HL-60/S4 treated with phorbol 12-myristate 13-acetate at 8.2 ng/mL for 4 days and 3 days (cell line): ENCODE results near the gene MYO18A.

Source experiments
- in situ Hi-C: fragments of 300-500 bp; cut with MboI; formaldehyde crosslinking; loops from 2 replicates; pipeline ENCODE4 v1.15.0; 2022; ENCODE audit warnings: low sequenced_read_pairs

The MYO18A gene

DNA sequence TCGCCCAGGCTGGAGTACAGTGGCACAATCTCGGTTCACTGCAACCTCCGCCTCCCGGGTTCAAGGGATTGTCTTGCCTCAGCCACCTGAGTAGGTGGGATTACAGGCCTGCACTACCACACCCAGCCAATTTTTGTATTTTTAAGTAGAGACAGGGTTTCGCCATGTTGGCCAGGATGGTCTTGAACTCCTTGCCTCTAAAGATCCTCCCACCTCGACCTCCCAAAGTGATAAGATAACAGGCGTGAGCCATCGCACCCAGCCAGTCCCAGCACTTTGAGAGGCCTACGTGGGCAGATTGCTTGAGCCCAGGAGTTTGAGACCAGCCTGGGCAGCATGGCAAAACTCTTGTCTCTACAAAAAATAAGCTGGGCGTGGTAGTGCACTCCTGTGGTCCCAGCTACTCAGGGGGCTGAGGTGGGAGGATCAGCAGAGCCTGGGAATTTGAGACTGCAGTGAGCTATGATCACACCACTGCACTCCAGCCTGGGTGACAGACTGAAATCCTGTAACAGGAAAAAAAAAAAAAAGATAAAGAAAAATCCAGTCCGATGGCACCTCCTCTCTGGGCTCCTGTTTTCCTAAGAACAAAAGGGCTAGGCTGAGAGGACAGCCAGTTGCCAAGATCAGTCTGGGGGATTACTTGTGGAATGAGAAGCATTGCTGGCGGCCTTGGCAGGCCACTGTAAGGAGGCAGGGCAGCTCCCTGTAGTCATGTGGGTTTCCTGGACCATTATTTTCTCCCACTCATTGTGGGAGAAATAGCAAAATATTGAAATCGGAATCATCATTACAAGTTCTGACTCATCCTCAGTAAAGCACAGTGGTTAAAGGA is 140.2 kb downstream of the MYO18A start:
- in situ Hi-C loops: no loop called here

DNA sequence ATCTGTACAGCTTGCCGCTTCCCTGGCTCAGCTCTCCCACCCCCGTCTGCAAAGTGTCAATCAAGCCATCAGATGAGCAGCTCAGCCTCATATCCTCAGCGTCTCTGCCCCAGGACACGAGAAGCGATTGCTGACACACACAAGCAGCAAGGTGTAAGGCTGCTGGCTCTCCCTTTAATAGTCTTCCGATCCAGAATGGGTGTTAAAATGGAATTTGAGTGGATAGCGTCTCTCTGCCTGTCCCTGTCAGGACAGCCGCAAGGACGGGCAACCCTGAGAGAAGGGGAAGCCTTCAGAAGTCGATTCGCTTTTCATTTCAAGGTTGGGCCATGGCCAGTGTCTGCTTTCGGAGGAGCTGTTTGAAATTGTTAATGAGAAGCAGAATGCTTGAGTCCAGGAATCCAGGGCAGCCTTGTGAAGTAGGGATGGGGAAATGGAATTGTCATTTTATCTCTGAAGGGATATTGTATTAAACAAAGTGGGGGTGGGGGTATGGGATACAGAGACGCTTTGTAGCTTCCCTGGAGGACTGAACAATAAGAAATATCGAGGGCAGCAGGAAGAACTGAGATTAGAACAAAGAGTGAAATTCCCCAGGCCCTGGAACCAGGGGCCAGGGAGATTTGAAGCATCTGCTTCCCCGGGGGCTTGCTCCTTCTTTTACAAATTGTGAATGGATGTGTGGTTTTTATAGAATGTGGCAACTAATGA is 142.0 kb downstream of the MYO18A start:
- in situ Hi-C loops: no loop called here

DNA sequence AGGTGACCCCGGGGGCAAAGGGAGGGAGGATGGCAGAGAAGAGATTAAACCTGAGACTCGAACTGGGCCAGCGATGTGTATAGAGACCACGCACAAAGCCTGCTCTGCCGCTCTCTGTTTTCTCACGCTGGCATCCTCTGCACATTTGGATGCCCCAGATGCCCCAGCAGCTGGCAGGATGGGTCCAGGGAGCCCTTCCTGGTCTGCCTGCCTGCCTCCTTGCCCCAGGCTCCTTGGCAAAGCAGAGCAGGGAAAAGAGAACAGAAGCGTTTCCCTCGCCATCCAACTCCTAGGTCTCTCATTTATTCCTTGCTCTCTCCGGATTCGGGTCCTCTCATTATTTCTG is 142.5 kb downstream of the MYO18A start:
- in situ Hi-C loops: no loop called here

- in situ Hi-C loops: no loop called here
Observed at GRCh38 chr17:29036584-29036983, 143.6 kb downstream of the MYO18A start.

DNA sequence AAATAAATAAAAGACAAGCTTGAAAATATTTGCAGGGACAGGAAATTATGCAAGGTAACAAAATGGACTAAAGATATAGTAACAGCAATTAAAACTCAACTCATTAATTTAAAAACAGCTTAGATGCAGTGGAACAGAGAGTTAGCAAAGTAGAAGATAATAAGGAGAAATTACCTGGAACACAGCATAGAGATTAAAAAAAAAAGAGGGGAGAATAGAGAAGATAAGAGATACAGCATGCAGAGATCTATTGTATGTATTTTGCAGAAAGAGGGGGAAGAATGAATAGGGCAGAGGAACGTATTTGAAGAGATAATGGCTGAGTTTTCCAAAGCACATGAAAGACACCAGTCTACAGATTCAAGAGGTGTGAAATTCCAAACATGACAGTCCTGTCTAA is 145.7 kb downstream of the MYO18A start:
- in situ Hi-C loops: no loop called here

DNA sequence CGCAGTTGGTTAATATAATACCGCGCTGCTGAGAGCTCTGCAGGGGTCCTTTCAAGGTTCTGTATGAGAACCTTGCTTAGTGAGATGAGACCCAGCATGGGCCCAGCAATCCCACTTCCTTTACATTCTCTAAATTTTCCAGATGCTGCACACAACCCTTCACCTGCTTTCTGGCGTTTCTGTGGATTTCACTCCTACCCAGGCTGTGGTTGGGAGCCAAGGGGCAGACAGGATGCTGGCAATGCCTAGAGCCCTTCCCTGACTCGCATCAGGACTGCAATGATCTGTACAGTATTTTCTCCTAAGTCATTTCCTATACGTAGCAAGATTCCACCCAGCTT is 147.4 kb downstream of the MYO18A start:
- in situ Hi-C loops: no loop called here

- in situ Hi-C loops: no loop called here
Observed at GRCh38 chr17:29032013-29032856, 148.0 kb downstream of the MYO18A start.

DNA sequence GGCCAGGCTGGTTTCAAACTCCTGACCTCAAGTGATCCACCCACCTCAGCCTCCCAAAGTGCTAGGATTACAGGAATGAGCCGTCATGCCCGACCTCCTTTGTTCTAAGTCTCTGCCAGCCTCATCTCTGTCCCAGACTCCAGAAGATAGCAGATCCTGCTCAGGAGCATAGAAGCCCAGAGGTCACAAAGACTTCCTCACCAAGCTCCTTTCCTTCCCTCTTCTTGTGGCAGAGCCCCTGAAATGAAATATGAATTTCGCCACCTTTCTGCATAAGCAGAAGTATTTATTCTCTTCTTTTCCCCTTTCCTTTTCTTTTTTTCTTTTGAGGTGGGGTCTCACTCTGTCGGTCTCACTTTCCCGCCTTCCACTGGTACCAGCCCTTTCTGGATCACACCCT is 148.7 kb downstream of the MYO18A start:
- in situ Hi-C loops: no loop called here

GRCh38 chr17:29024316-29024952 is 155.8 kb downstream of the MYO18A start:
- in situ Hi-C loops: no loop called here

DNA sequence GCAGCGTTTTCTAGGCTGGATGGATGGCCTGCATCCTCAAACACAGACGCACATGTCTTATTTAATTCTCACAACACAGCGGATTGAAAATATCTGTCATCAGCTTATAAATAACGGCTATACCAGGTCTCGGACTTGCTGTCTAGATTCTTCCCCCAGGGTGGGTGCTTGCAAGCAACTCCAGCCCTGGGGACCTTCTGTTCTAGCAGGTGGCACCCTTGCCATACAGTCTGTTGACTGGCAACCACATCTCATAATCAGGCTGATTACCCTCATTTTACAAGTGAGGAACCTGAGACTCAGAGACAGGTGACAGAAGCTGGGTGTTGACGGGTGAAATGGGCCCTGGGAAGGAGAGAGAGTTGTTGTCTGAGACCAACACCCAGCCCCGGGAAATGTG is 158.1 kb downstream of the MYO18A start:
- in situ Hi-C loops: no loop called here

GRCh38 chr17:29021226-29021625 is 159.0 kb downstream of the MYO18A start:
- in situ Hi-C loops: no loop called here
